NCI-H2107 treated with DMSO at 0.1 percent for 48 hours (cell line): ENCODE data around the gene CMTM5.
A peak's percentile ranks its signal among the peaks of the same experiment; 100 is the strongest.

Source experiments
- DNase-seq: peaks from one replicate; lab custom pipeline; 2025; ENCODE audit not compliant: unreplicated experiment; lab: John Stamatoyannopoulos, UW

The CMTM5 gene

DNA sequence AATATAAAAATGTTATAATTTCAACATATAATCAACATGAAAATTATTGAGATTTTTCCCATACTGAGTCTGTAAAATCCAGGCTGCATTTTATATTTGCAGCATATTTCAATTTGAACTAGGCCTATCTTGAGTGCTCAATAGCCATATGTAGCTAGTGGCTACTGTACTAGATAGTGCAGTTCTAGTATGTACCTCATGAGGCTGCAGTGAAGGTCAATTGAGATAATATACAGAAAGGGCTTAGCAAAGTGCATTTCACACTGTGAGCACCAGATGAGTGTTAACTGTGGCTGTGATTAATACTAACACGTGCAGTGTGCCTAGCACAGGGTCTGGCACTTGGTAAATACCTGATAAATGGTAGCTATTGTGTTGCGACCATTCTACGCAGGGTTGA lies 18.8 kb upstream of the CMTM5 start:
- DNase-seq, result no peak

- DNase-seq, result no peak
Measured at GRCh38 chr14:23358553-23359166, 18.2 kb upstream of the CMTM5 start.

- DNase-seq, result no peak
Measured at GRCh38 chr14:23359167-23359626, 17.6 kb upstream of the CMTM5 start.

- DNase-seq, result no peak
Measured at GRCh38 chr14:23359722-23360447, 17.0 kb upstream of the CMTM5 start.

DNA sequence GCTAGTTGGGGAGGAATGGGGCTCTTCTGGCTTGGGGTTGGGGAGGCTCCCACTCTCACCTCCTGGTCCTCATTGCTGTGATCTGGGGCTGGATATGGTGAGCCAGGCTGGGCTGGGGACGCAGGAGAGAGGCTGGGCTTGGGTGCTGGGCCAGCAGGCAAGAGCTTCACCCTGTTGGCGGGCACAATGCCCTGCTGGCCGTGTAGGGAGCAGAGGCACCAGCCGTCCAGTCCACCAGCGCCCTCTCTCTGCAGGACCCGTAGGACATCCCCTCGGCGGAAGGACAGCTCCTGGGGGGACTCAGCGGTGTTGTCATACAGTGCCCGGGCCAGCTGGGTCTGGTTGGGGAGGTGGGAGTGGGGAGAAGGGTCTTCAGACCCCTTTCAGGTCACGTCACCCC lies 16.4 kb upstream of the CMTM5 start:
- no peak for DNase-seq

DNA sequence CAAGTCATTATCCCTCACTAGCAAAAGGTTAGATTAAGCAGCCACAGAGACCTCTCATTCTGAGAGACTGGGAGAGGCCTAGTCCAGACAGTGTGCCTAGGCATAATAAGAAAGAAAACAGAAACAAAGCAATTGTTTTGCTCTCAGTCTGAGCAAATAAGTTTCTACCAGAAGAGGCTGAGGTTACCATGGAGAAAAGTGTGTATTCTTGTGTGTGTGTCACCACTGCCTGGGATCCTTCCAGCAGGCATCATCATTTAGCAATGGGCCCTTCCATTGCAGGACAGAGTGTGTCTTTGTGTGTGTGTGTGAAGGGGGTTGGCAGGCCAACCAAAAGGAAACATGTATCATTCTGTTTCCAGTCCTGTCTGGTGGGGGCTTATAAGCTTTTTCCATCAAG lies 15.5 kb upstream of the CMTM5 start:
- DNase-seq, result no peak

DNA sequence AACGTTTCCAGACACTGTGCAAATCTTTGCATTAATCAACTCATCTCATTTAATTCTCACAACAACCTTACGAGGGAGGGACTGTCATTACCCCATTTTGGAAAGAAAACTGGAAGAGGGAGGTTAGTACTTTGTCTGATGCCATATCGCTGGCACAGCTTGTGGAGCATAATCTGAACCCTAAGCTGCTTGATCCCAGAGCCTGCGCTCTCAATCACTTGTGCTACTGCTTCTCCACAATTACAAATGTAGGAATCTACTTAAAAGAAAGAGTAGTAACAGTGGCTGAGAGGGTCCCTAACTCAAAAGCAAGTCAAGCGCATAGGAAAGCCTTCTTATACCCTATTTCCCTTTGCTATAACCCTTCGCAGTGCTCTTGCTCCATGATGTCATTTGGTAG lies 15.1 kb upstream of the CMTM5 start:
- no peak for DNase-seq

- DNase-seq, result no peak
Measured at GRCh38 chr14:23362200-23362599, 14.6 kb upstream of the CMTM5 start.

- DNase-seq, result peak; percentile 14
Measured at GRCh38 chr14:23364164-23365035, 12.4 kb upstream of the CMTM5 start.

- DNase-seq, result no peak
Measured at GRCh38 chr14:23365036-23365731, 11.7 kb upstream of the CMTM5 start, which contains the start of gene EFS. EFS (minus strand) TSS chr14:23365172; CDS start chr14:23365025, 147 bp downstream.

DNA sequence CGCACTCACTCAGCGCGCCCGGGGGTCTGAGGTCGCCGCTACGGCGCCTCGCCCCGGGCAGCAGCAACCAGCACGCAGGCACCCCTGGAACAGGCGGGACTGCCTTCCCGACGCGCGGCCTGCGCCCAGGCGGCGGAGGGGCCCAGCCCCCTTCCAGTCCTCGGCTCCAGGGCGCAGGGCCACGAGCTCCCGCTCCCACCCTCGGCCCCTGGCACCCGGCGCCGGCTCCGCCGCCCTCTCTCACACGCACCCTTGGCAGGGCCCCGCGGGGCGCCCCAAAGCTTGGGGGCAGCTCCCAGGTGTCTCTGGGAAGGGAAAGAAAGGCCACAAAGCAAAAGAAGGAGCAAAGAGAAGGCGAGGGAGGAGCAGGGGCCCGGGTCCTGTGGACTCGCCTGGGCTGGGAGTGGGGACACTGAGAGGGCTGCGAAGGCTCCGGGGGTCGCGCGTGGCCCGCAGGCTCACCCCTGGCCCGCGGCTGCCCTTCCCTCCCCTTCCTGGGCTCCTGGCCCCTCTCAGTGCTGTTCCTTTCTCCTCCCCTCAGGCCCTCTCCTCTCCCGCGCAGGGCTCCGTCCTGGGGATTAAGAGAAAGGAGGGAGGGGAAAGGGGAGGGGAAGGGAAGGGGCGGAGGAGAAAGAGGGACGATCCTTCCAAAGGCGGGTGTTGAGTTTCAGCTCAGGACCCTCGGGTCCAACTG lies 11.0 kb upstream of the CMTM5 start:
- DNase-seq, result peak; percentile 65

- peak; percentile 65 for DNase-seq
Measured at GRCh38 chr14:23366426-23366921, 10.4 kb upstream of the CMTM5 start.

DNA sequence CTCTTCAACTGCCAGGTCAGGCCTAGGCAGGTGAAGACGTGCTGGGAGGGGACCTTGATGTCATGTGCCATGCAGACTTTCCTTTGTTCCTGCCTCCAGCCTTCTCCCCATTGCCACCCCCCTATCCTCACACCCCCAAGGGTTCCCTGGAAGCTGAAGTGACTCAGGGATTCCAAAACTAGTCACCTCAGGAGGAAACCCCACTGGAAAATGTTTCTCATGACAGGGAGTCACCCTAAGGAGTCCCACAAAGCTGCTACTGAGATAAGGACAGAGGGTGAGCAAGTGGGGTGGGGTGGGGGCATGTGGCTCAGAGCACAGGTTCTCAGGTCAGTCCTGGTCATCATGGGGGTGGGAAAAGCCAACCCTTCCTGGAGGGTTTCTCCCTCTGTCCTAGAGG lies 6.6 kb upstream of the CMTM5 start:
- DNase-seq, result no peak

DNA sequence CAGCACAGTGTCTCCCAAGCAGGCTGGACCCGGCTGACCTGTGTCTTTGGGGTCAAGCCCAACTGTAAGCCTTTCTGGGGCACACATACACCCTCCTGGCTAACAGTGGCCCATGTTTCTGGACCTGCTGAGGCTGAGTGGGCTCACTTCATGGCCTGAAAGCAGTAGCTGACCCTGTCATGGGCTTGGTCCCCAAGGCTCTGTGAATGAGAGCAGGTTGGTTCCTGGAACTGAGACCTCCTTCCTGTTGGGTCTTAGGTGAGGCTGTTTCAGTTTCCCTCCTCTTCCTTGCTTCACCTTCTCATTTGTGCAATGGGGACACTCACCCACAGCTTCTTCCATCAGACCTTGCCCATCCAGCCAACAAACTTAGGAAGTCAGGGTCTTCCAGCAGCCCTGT lies 5.0 kb upstream of the CMTM5 start:
- no peak for DNase-seq

- no peak for DNase-seq
Measured at GRCh38 chr14:23372509-23372908, 4.3 kb upstream of the CMTM5 start, which contains the start of gene IL25. IL25 (plus strand) TSS chr14:23372809.

GRCh38 chr14:23373041-23373440 lies 3.8 kb upstream of the CMTM5 start:
- DNase-seq, result no peak

DNA sequence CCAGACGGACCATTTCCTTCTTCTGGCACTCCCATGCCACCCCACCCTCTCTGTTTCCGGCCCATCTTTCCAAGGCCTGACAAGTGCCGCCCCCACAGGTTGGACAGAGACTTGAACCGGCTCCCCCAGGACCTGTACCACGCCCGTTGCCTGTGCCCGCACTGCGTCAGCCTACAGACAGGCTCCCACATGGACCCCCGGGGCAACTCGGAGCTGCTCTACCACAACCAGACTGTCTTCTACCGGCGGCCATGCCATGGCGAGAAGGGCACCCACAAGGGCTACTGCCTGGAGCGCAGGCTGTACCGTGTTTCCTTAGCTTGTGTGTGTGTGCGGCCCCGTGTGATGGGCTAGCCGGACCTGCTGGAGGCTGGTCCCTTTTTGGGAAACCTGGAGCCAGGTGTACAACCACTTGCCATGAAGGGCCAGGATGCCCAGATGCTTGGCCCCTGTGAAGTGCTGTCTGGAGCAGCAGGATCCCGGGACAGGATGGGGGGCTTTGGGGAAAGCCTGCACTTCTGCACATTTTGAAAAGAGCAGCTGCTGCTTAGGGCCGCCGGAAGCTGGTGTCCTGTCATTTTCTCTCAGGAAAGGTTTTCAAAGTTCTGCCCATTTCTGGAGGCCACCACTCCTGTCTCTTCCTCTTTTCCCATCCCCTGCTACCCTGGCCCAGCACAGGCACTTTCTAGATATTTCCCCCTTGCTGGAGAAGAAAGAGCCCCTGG lies 1.2 kb upstream of the CMTM5 start:
- DNase-seq, result no peak

- DNase-seq, result no peak
Measured at GRCh38 chr14:23377198-23377550, 328 bp downstream of the CMTM5 start.
